Activated naive CD4-positive, alpha-beta T cell treated with anti-CD3 and anti-CD28 coated beads for 36 hours (primary cell): ENCODE data around the gene TAOK3. TPM values are rescaled to one million over a fixed set of nuclear protein-coding genes. Genes with fewer than 3 reads are reported as not detected.
"Not testable (repeated sequence)": the region's sequence is repeated elsewhere in the genome, so short reads cannot be mapped to it uniquely, and the experiment has no call there.

Experiments used
- CTCF ChIA-PET: fragments of 350-600 bp; sonication (Branson Sonifier 250); formaldehyde crosslinking; loops from one replicate; lab custom pipeline; 2021; ENCODE audit warnings: antibody characterized with exemption; lab: Charles Lee
- DNase-seq: peaks from one replicate; pipeline ENCODE4 v3.0.0-alpha.2; 2020
- H3K27ac Mint-ChIP-seq: one replicate; pipeline ENCODE4 v1.8.0; 2021; ENCODE audit warnings: mild to moderate bottlenecking, mixed read lengths
- H3K27me3 Mint-ChIP-seq: one replicate; pipeline ENCODE4 v1.8.0; 2021; ENCODE audit warnings: low read depth, mixed read lengths
- H3K36me3 Mint-ChIP-seq: one replicate; pipeline ENCODE4 v1.8.0; 2021; ENCODE audit warnings: low read depth, mixed read lengths
- H3K4me1 Mint-ChIP-seq: one replicate; pipeline ENCODE4 v1.8.0; 2021; ENCODE audit warnings: low read depth, mixed read lengths
- H3K4me3 Mint-ChIP-seq: one replicate; pipeline ENCODE4 v1.8.0; 2021; ENCODE audit warnings: mild to moderate bottlenecking, moderate library complexity, mixed read lengths
- H3K9me3 Mint-ChIP-seq: one replicate; pipeline ENCODE4 v1.8.0; 2021; ENCODE audit warnings: mixed read lengths
- intact Hi-C: fragments of 100-400 bp; cut with micrococcal nuclease; formaldehyde crosslinking; loops from one replicate; pipeline ENCODE4 v1.15.1; 2023
- total RNA-seq, 2 experiments: library from RNA; stranded (reverse); gene quantifications; one replicate each; pipeline ENCODE4 v1.2.3, GENCODE V29; 2021

Gene TAOK3
- 10 to 100 TPM; 49.1 to 49.2 TPM for total RNA-seq

DNA sequence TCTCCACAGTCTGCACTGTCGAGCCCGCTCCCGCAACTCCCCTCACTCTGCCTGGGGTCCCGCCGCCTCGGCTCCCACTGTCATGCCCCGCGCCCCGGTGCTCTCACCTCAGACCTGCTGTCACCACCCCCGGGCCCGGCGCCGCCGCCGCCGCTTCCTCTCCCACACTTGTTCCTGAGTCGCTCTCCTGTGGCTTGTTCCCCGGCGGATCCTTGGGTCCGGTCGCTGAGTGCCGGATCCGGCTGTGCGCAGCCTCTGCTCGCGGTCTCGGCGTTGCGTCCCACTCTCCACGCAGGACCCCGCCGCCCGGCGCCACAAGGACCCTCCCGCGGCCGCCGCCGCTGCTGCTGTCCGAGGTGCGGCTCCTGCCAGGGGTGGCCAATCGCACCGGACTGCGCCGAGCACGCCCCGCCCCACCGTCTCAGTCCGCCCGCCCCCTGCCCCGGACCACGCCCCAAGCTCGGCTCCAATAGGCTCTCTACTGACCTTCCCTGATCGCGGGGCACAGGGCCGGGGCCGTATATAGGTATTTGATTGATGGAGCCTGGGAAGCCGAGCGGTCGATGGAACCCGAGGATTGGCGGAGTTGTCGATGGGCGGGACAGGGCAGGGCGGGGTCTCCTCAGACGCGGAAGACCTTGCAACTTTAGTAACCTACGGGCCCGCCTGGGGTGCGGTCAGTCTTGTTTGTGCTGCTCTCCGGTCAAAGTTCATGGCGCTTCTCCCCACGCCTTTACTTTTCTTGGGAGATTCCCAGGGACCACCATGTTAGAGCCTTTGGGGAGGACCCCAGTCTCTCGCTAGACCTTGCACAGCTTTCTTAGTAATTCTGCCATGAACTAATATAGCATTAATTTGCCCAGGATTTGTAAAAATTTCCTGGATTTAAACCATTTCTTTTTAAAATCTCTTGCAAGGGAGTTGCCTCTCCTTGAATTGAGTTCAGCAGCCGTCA lies at the start of gene TAOK3:
TSS of gene TAOK3 (minus strand) at position 367 of the 955 bp plus-strand sequence. CDS start 117,340 bp downstream, outside the sequence.
- peak; percentile 98 for DNase-seq
- peaks cover 40% of the 10 kb centered on the region for H3K4me1 Mint-ChIP-seq
- CTCF ChIA-PET = interaction anchor here (0.5 to 1.3 kb wide), 5 partner anchors 15 to 318 kb away, joined by 3 to 8 read pairs (median 4); no protein-coding TSS in a partner anchor
- H3K4me3 Mint-ChIP-seq = peak within 1 kb of the TSS; percentile 95
- no peaks in the 10 kb centered on the region for H3K36me3 Mint-ChIP-seq
- H3K27ac Mint-ChIP-seq = peak within 1 kb of the TSS; percentile 89
- H3K9me3 Mint-ChIP-seq = no peaks in the 10 kb centered on the region
- intact Hi-C loops = loop anchor here (1.0 to 10.0 kb wide), 5 partner anchors 14 to 1632 kb away; partner anchors contain the start of gene FBXO21
- no peaks in the 10 kb centered on the region for H3K27me3 Mint-ChIP-seq

- H3K36me3 Mint-ChIP-seq = peaks cover 19% of the 10 kb centered on the region
- no peaks in the 10 kb centered on the region for H3K9me3 Mint-ChIP-seq
- no peak overlapping the region for H3K4me3 Mint-ChIP-seq
- H3K27me3 Mint-ChIP-seq = no peaks in the 10 kb centered on the region
- H3K27ac Mint-ChIP-seq = no peak overlapping the region
- no peak for DNase-seq
- no peaks in the 10 kb centered on the region for H3K4me1 Mint-ChIP-seq
- intact Hi-C loops = no loop called here
- CTCF ChIA-PET = no interaction called here
Observed at GRCh38 chr12:118420673-118421072, 48.0 kb upstream of the TAOK3 start.

- H3K4me1 Mint-ChIP-seq = no peaks in the 10 kb centered on the region
Observed at GRCh38 chr12:118418385-118419057, 45.8 kb upstream of the TAOK3 start.

DNA sequence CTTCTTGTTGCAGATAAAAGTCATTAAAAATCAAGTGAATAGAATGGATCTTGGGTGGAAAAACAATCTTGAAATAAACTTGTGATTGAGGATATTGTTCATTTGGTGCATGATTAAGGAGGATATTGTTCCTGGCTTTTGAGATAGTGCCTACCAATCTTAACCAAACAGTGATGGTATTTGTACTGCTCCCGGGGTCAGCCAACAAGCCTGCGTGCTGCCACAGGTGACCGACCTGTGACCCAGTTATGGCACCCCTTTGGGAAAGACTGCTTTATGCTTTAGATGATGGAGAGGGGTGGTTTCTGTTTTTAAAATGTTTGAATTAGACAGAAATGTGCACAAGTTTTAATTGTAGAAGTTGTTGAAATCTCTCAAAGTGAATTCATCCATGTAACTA lies 45.2 kb upstream of the TAOK3 start:
- CTCF ChIA-PET = no interaction called here
- Mint-ChIP-seq H3K4me3 (no peak overlapping the region), H3K27ac (no peak overlapping the region)

More at GRCh38 chr12:118418385-118419057, 45.8 kb upstream of the TAOK3 start:
- H3K9me3 Mint-ChIP-seq = no peaks in the 10 kb centered on the region
- H3K36me3 Mint-ChIP-seq = peaks cover 35% of the 10 kb centered on the region
- CTCF ChIA-PET = no interaction called here
- no peaks in the 10 kb centered on the region for H3K27me3 Mint-ChIP-seq
- H3K4me3 Mint-ChIP-seq = no peak overlapping the region
- DNase-seq = no peak
- intact Hi-C loops = no loop called here
- H3K27ac Mint-ChIP-seq = no peak overlapping the region

GRCh38 chr12:118409834-118410233 lies 37.1 kb upstream of the TAOK3 start:
- Mint-ChIP-seq H3K9me3 (peaks cover 6% of the 10 kb centered on the region), H3K27ac (no peak overlapping the region), H3K36me3 (peaks cover 55% of the 10 kb centered on the region), H3K4me3 (no peak overlapping the region), H3K27me3 (no peaks in the 10 kb centered on the region), H3K4me1 (no peaks in the 10 kb centered on the region)
- CTCF ChIA-PET = no interaction called here
- intact Hi-C loops = loop anchor here (5.0 kb wide), 2 partner anchors 302 to 1137 kb away; no protein-coding TSS in a partner anchor
- no peak for DNase-seq

More for the DNA sequence above, 45.2 kb upstream of the TAOK3 start:
- H3K27me3 Mint-ChIP-seq = no peaks in the 10 kb centered on the region
- H3K4me1 Mint-ChIP-seq = no peaks in the 10 kb centered on the region
- H3K36me3 Mint-ChIP-seq = peaks cover 40% of the 10 kb centered on the region
- DNase-seq = no peak
- no peaks in the 10 kb centered on the region for H3K9me3 Mint-ChIP-seq
- intact Hi-C loops = no loop called here

DNA sequence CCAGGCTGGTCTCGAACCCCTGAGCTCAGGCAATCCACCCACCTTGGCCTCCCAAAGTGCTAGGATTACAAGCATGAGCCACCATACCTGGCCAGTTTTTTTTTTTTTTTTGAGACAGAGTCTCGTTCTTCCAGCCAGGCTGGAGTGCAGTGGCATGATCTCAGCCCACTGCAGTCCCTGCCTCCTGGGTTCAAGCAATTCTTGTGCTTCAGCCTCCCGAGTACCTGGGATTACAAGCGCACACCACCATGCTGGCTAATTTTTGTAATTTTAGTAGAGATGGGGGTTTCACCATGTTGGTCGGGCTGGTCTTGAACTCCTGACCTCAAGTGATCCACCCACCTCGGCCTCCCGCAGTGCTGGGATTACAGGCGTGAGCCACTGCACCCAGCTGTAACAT lies 35.5 kb upstream of the TAOK3 start:
- not testable (repeated sequence) for H3K9me3 Mint-ChIP-seq, H3K27ac Mint-ChIP-seq, DNase-seq, H3K4me3 Mint-ChIP-seq, H3K27me3 Mint-ChIP-seq, H3K4me1 Mint-ChIP-seq
- CTCF ChIA-PET = interaction anchor here (0.7 kb wide), 1 partner anchor 15 kb away, joined by 3 read pairs; no protein-coding TSS in a partner anchor
- peaks cover 40% of the 10 kb centered on the region for H3K36me3 Mint-ChIP-seq
- intact Hi-C loops = loop anchor here (5.0 kb wide), 2 partner anchors 304 to 1139 kb away; no protein-coding TSS in a partner anchor

- Mint-ChIP-seq H3K27ac (no peak overlapping the region), H3K27me3 (no peaks in the 10 kb centered on the region), H3K4me1 (no peaks in the 10 kb centered on the region), H3K4me3 (no peak overlapping the region), H3K36me3 (peaks cover 20% of the 10 kb centered on the region), H3K9me3 (no peaks in the 10 kb centered on the region)
- intact Hi-C loops = loop anchor here (1.0 to 5.0 kb wide), 6 partner anchors 307 to 1244 kb away; no protein-coding TSS in a partner anchor
- peak; percentile 81 for DNase-seq
- CTCF ChIA-PET = interaction anchor here (0.6 to 1.6 kb wide), 6 partner anchors 10 to 849 kb away, joined by 3 to 5 read pairs (median 3); no protein-coding TSS in a partner anchor
Observed at GRCh38 chr12:118404876-118405521, 32.3 kb upstream of the TAOK3 start.

GRCh38 chr12:118402251-118402650 lies 29.5 kb upstream of the TAOK3 start:
- H3K36me3 Mint-ChIP-seq = peaks cover 19% of the 10 kb centered on the region
- no peaks in the 10 kb centered on the region for H3K4me1 Mint-ChIP-seq
- no peak overlapping the region for H3K27ac Mint-ChIP-seq
- no peak for DNase-seq
- no peaks in the 10 kb centered on the region for H3K27me3 Mint-ChIP-seq
- H3K9me3 Mint-ChIP-seq = no peaks in the 10 kb centered on the region
- CTCF ChIA-PET = interaction anchor here (0.6 to 1.2 kb wide), 3 partner anchors 24 to 281 kb away, joined by 3 to 5 read pairs (median 4); no protein-coding TSS in a partner anchor
- intact Hi-C loops = no loop called here
- no peak overlapping the region for H3K4me3 Mint-ChIP-seq

DNA sequence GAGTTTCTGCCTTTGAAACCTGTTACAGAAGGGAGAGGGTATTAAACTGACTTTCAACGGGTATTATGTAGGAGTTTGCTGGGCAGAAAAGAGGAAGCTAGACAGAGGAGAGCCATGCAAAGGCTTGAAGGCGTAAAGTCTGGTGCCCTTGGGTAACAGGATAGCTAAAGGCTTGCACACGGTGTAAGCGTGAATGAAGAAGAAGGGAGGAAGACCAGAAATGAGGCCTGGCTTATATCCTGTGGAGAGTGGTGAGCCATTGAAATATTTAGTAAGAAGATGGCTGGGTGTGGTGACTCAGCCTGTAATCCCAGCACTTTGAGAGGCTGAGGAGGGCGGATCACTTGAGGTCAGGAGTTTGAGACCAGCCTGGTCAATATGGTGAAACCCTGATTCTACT lies 26.2 kb upstream of the TAOK3 start:
- Mint-ChIP-seq H3K27ac (no peak overlapping the region), H3K9me3 (no peaks in the 10 kb centered on the region), H3K4me3 (no peak overlapping the region), H3K27me3 (no peaks in the 10 kb centered on the region), H3K36me3 (peaks cover 17% of the 10 kb centered on the region), H3K4me1 (no peaks in the 10 kb centered on the region)
- DNase-seq = no peak
- CTCF ChIA-PET = no interaction called here
- intact Hi-C loops = no loop called here

GRCh38 chr12:118398524-118398923 lies 25.8 kb upstream of the TAOK3 start:
- intact Hi-C loops = no loop called here
- H3K4me3 Mint-ChIP-seq = no peak overlapping the region
- no peak for DNase-seq
- H3K27ac Mint-ChIP-seq = no peak overlapping the region
- peaks cover 19% of the 10 kb centered on the region for H3K36me3 Mint-ChIP-seq
- no peaks in the 10 kb centered on the region for H3K9me3 Mint-ChIP-seq
- H3K27me3 Mint-ChIP-seq = no peaks in the 10 kb centered on the region
- no peaks in the 10 kb centered on the region for H3K4me1 Mint-ChIP-seq
- CTCF ChIA-PET = no interaction called here

DNA sequence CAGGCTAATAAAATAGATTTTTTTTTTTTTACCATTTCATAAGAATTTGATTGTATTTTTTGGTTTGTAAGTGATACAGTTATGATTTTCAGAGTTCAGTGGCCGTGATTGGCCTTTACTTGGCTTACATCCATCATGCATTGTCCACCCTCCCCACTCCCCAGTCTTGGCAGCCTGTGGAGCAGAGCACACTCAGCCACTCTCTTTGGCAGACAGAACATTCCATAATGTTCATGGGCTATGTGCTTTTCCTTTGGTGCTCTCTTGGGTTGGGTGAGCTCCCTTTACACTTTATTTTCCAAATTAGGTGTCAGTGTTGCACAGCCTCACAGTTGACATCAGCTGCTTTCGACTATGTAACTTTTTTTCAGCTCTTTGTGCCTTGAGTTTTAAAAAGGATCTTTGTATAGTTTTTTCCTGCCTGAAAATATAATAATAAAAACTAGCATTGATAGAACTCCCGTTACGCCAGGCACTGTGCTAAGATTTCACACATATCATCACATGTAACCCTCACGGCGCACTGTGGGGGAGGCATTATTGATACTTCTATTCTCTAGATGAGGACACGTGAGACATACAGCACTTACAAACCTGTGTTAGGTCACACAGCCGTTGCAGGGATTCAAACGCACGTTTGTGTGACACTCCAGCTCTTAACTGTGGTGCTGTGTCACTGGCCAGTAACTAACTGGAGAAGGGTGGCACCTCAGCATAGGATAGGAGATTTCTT lies 25.2 kb upstream of the TAOK3 start:
- Mint-ChIP-seq H3K4me1 (no peaks in the 10 kb centered on the region), H3K27ac (no peak overlapping the region), H3K36me3 (peaks cover 23% of the 10 kb centered on the region), H3K27me3 (no peaks in the 10 kb centered on the region), H3K9me3 (no peaks in the 10 kb centered on the region), H3K4me3 (no peak overlapping the region)
- CTCF ChIA-PET = no interaction called here
- no peak for DNase-seq
- intact Hi-C loops = no loop called here
